Mesothelial cell of epicardium (in vitro differentiated cells): Measurements from ENCODE around the gene PATE1. TPM values are rescaled to one million over a fixed set of nuclear protein-coding genes. Genes with fewer than 3 reads are reported as not detected.

Experiments
- DNase-seq, 2 experiments: peaks; one replicate each; pipeline ENCODE4 v3.0.0; 2021; ENCODE audit warnings: low spot score in 2 of 2; ENCODE audit not compliant: unreplicated experiment in 2 of 2
- H3K27ac Mint-ChIP-seq: 2 replicates; pipeline ENCODE4 v1.8.0; 2021; ENCODE audit warnings: mixed read lengths
- H3K27me3 Mint-ChIP-seq: 2 replicates; pipeline ENCODE4 v1.8.0; 2021; ENCODE audit warnings: low read depth, mixed read lengths
- H3K36me3 Mint-ChIP-seq: 2 replicates; pipeline ENCODE4 v1.8.0; 2021; ENCODE audit warnings: mixed read lengths
- H3K4me1 Mint-ChIP-seq: 2 replicates; pipeline ENCODE4 v1.8.0; 2021; ENCODE audit warnings: mixed read lengths
- H3K4me3 Mint-ChIP-seq: 2 replicates; pipeline ENCODE4 v1.8.0; 2021; ENCODE audit warnings: mild to moderate bottlenecking, moderate library complexity, mixed read lengths
- H3K9me3 Mint-ChIP-seq: 2 replicates; pipeline ENCODE4 v1.8.0; 2021; ENCODE audit warnings: mixed read lengths
- total RNA-seq: library from RNA; stranded (reverse); gene quantifications from 3 replicates; pipeline ENCODE4 v1.2.1, GENCODE V29; 2021
- TF ChIP-seq, protein P1 (sequence below): fragments of 200-600 bp; sonication (generic); IDR thresholded peaks from one replicate; pipeline ENCODE4 v1.5.0; 2021; ENCODE audit warnings: antibody characterized with exemption; ENCODE audit not compliant: unreplicated experiment

Gene PATE1
- total RNA-seq, 1 donor from 2014 or later = not detected

DNA sequence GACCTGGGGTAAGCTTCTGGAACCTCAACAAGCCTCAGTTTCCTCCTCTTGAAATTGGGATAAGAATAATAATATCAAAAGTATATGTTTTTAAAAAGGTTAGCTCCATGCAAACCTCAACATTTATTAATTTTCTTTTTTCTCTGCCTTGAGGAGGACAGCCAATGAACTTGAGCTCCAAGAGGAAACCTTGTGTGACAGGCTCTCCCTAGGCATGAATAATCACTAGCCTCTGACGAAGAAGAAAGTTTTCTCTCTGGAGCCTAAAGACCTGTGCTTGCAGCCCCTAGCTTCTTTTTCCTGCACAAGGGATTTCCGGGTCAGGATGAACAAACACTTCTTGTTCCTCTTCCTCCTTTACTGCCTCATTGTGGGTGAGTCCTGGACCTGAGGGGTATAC is 41.7 kb downstream of the PATE1 start, which contains the start of gene PATE3:
PATE3 (plus strand) TSS at position 301 of the 400 bp plus-strand sequence; CDS start at position 326, 25 bp downstream.
- no peaks in the 10 kb centered on the region for H3K36me3 Mint-ChIP-seq
- no peak within 1 kb of the TSS for H3K27ac Mint-ChIP-seq
- TF ChIP-seq, protein P1, sequence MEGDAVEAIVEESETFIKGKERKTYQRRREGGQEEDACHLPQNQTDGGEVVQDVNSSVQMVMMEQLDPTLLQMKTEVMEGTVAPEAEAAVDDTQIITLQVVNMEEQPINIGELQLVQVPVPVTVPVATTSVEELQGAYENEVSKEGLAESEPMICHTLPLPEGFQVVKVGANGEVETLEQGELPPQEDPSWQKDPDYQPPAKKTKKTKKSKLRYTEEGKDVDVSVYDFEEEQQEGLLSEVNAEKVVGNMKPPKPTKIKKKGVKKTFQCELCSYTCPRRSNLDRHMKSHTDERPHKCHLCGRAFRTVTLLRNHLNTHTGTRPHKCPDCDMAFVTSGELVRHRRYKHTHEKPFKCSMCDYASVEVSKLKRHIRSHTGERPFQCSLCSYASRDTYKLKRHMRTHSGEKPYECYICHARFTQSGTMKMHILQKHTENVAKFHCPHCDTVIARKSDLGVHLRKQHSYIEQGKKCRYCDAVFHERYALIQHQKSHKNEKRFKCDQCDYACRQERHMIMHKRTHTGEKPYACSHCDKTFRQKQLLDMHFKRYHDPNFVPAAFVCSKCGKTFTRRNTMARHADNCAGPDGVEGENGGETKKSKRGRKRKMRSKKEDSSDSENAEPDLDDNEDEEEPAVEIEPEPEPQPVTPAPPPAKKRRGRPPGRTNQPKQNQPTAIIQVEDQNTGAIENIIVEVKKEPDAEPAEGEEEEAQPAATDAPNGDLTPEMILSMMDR = no peak
- peaks cover 5% of the 10 kb centered on the region for H3K9me3 Mint-ChIP-seq
- H3K4me1 Mint-ChIP-seq = no peaks in the 10 kb centered on the region
- H3K4me3 Mint-ChIP-seq = no peak within 1 kb of the TSS
- H3K27me3 Mint-ChIP-seq = peaks cover 15% of the 10 kb centered on the region
- DNase-seq = no peak

DNA sequence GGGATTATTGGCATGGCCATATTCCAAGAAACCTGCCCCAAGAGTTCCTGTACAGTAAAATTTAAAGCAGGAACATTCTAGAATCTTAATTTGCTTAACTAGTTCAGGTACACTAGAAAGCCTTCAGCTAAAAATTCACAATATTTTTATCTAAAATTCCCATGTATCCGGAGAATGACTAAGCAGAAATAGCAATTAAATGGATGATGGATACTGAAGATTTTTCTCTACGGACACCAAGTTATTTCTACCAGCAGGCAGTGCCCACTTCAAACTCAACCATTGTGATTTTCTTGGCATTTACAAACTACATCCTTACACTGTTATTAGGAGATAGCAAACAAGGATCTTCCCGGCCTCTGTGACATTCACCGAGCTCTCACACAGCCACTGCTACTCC is 44.7 kb downstream of the PATE1 start:
- TF ChIP-seq, protein P1 = no peak
- no peak for DNase-seq
- Mint-ChIP-seq H3K36me3 (no peaks in the 10 kb centered on the region), H3K4me3 (no peak overlapping the region), H3K27ac (no peak overlapping the region), H3K4me1 (no peaks in the 10 kb centered on the region), H3K27me3 (peaks cover 13% of the 10 kb centered on the region), H3K9me3 (peaks cover 31% of the 10 kb centered on the region)

DNA sequence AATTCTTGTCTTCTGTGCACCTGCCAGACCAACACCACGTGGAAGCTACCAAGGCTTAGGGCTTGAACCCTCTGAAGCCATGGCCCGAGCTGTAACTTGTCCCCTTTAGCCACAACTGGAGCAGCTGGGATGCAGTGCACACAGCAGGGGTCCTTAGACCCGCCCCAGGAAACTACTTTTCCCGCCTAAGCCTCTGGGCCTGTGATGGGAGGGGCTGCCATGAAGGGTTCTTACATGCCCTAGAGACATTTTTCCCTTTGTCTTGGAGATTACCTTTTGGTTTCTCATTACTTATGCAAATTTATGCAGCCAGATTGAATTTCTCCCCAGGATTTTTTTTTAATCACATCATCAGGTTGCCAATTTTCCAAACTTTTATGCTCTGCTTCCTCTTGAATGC is 51.6 kb downstream of the PATE1 start:
- H3K36me3 Mint-ChIP-seq = no peaks in the 10 kb centered on the region
- no peaks in the 10 kb centered on the region for H3K4me1 Mint-ChIP-seq
- H3K4me3 Mint-ChIP-seq = no peak overlapping the region
- H3K27ac Mint-ChIP-seq = no peak overlapping the region
- no peaks in the 10 kb centered on the region for H3K27me3 Mint-ChIP-seq
- H3K9me3 Mint-ChIP-seq = peaks cover 85% of the 10 kb centered on the region
- TF ChIP-seq, protein P1 = no peak
- no peak for DNase-seq

Other genes with a start within 250 kb of the PATE1 start
- gene EI24, start 176.8 kb upstream of the PATE1 start, total RNA-seq = 67.2 to 69.3 TPM (median 67.8 TPM) in 3 replicates
- 146 to 167 TPM (median 162 TPM) in 3 replicates for gene STT3A, start 153.4 kb upstream of the PATE1 start, total RNA-seq
- gene CHEK1, start 121.1 kb upstream of the PATE1 start, total RNA-seq = 23.3 to 25.9 TPM (median 24.7 TPM) in 3 replicates
- gene ACRV1, start 65.4 kb upstream of the PATE1 start, total RNA-seq = 0.25 TPM in 1 of 3 replicates, not detected in the others
- gene PATE2, start 32.5 kb downstream of the PATE1 start, total RNA-seq = 0.20 TPM in 2 of 3 replicates, not detected in the other
- not detected in 3 replicates for gene PATE3, start 41.8 kb downstream of the PATE1 start, total RNA-seq
- gene PATE4, start 87.0 kb downstream of the PATE1 start, total RNA-seq = not detected in 3 replicates
- gene HYLS1, start 141.4 kb downstream of the PATE1 start, total RNA-seq = 5.2 to 5.8 TPM (median 5.4 TPM) in 3 replicates
- gene PUS3, start 156.9 kb downstream of the PATE1 start, total RNA-seq = 9.1 to 9.9 TPM (median 9.7 TPM) in 3 replicates
- 0.98 to 1.7 TPM (median 1.1 TPM) in 3 replicates for gene DDX25, start 158.2 kb downstream of the PATE1 start, total RNA-seq
- not detected in 3 replicates for gene VSIG10L2, start 199.8 kb downstream of the PATE1 start, total RNA-seq